Endothelial cell of umbilical vein (primary cell): ENCODE data around the gene SRCIN1.

ENCODE experiments used
- EZH2 ChIP-seq: IDR thresholded peaks from 2 replicates; pipeline ENCODE4 v1.6.1; 2012; ENCODE audit warnings: borderline replicate concordance, low read depth, mild to moderate bottlenecking, moderate library complexity, low read length, inconsistent platforms; ENCODE audit not compliant: severe bottlenecking
- GATA2 ChIP-seq: IDR thresholded peaks from 2 replicates; pipeline ENCODE4 v1.7.0; 2011; ENCODE audit warnings: low read depth, mild to moderate bottlenecking, moderate library complexity, mixed read lengths, low read length; ENCODE audit not compliant: insufficient read length, insufficient read depth
- JUN ChIP-seq: IDR thresholded peaks from 2 replicates; pipeline ENCODE4 v1.6.1; 2011; ENCODE audit warnings: borderline replicate concordance, low read depth; ENCODE audit not compliant: insufficient read length, insufficient read depth
- MYC ChIP-seq: IDR thresholded peaks from one replicate; pipeline ENCODE4 v1.6.1; 2011; ENCODE audit warnings: mild to moderate bottlenecking, low read depth, low read length
- POLR2A ChIP-seq: IDR thresholded peaks from 2 replicates; pipeline ENCODE4 v1.6.1; 2012; ENCODE audit warnings: low read depth, mild to moderate bottlenecking, control low read depth, low read length
- TF ChIP-seq, protein P1 (sequence below), 2 donors: IDR thresholded peaks; 1 replicate in 1 of 2; 2 replicates in 1 of 2; pipeline ENCODE4 v1.5.1; 2011; ENCODE audit warnings: low read length in 2 of 2, mild to moderate bottlenecking in 2 of 2, moderate library complexity in 2 of 2, control low read depth in 1 of 2, inconsistent platforms in 1 of 2, low read depth in 1 of 2; ENCODE audit not compliant: insufficient read depth in 1 of 2; ENCODE audit errors: extremely low read depth in 1 of 2

DNA sequence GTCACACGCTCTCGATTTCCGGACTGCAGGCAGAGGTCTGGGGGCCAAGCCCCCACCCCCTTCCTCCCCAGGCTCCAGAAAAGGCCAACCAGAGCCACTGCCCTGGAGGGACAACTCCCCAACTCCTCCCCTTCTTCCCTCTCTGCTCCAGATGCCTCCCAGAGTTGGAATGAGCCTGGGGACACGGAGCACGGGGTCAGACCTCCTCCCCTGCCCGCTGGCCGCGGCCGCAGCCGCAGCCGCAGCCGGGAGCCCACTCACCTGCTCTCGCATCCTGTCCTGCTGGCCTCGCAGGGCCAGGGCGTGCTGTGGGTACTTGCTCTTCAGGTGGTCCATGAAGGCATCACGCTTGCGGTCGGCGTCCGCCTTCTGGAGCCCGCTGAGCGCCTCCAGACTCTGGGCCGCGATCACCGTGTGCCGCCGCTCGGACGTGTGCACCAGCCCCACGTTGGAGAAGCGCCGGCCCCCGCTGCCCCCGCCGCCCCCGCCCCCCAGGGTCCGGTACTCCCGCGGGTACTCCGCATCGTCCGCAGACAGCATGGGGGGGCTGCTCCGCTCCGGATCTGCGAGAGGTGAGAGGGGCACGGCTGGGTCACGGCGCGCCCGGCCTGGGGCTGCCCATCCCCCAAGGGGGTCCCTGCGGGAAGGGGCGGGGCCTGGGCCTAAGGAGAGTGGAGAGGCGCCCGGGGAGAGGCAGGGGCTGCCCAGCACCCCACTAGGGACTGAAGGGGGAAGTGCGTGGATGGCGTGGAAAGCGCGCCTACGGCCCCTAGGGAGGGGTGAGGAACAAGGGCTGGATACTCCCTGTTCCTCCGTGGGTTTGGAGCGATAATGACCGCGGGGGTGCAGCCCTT is 27.3 kb downstream of the SRCIN1 start:
- no peak for TF ChIP-seq JUN
- TF ChIP-seq, protein P1, sequence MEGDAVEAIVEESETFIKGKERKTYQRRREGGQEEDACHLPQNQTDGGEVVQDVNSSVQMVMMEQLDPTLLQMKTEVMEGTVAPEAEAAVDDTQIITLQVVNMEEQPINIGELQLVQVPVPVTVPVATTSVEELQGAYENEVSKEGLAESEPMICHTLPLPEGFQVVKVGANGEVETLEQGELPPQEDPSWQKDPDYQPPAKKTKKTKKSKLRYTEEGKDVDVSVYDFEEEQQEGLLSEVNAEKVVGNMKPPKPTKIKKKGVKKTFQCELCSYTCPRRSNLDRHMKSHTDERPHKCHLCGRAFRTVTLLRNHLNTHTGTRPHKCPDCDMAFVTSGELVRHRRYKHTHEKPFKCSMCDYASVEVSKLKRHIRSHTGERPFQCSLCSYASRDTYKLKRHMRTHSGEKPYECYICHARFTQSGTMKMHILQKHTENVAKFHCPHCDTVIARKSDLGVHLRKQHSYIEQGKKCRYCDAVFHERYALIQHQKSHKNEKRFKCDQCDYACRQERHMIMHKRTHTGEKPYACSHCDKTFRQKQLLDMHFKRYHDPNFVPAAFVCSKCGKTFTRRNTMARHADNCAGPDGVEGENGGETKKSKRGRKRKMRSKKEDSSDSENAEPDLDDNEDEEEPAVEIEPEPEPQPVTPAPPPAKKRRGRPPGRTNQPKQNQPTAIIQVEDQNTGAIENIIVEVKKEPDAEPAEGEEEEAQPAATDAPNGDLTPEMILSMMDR (IDR thresholded peaks at IDR 0.05; ENCODE audit: extremely low read depth in 1 of 2, insufficient read depth in 1 of 2, low read depth in 1 of 2, low read length in 2 of 2) = no peak
- no peak for TF ChIP-seq POLR2A
- no peak for TF ChIP-seq MYC
- TF ChIP-seq GATA2 = no peak
- TF ChIP-seq EZH2 = peak; percentile 92
